HEK293 (cell line): ENCODE measurements around the gene LAMTOR1.

Source experiments
- CTCF ChIA-PET: fragments of 350-600 bp; formaldehyde crosslinking; extraction: SDS; loops from one replicate; lab custom pipeline; 2021; ENCODE audit warnings: antibody characterized with exemption; lab: Yijun Ruan, JAX
- POLR2A ChIA-PET: fragments of 300-600 bp; formaldehyde crosslinking; extraction: SDS; loops from one replicate; lab custom pipeline; 2020; ENCODE audit warnings: antibody characterized with exemption, inconsistent platforms; lab: Yijun Ruan, JAX
- H3K27ac ChIP-seq: fragments of 200-500 bp; sonication (Bioruptor generic); 2 replicates; pipeline ENCODE4 v1.5.1; 2014; ENCODE audit warnings: low read depth, low read length, control low read depth, inconsistent platforms; ENCODE audit errors: extremely low read depth
- H3K36me3 ChIP-seq, 2 experiments: fragments of 200-500 bp in 1 of 2; sonication (Bioruptor generic) in 1 of 2; 1 replicate in 1 of 2; 2 replicates in 1 of 2; pipeline ENCODE4 v1.5.1; 2014 to 2017; ENCODE audit warnings: inconsistent platforms in 2 of 2, low read length in 2 of 2; ENCODE audit not compliant: control insufficient read depth in 2 of 2, insufficient read depth in 1 of 2
- H3K4me1 ChIP-seq: fragments of 200-500 bp; sonication (Bioruptor generic); 2 replicates; pipeline ENCODE4 v1.5.1; 2014; ENCODE audit warnings: mild to moderate bottlenecking, low read length, inconsistent platforms; ENCODE audit not compliant: control insufficient read depth, insufficient read depth
- H3K4me3 ChIP-seq: 2 replicates; pipeline ENCODE4 v1.5.1; 2011; ENCODE audit warnings: low read depth, mild to moderate bottlenecking, control low read depth, low read length, moderate library complexity
- H3K9me3 ChIP-seq: fragments of 200-500 bp; sonication (Bioruptor generic); 2 replicates; pipeline ENCODE4 v1.5.1; 2014; ENCODE audit warnings: low read depth, low read length, inconsistent platforms; ENCODE audit not compliant: control insufficient read depth, insufficient read depth
- KLF17 ChIP-seq: fragments of 450-650 bp; formaldehyde crosslinking; IDR thresholded peaks from 2 replicates; pipeline ENCODE4 v1.5.1; 2016; ENCODE audit warnings: missing biosample characterization, missing genetic modification characterization
- KLF8 ChIP-seq: fragments of 450-650 bp; formaldehyde crosslinking; IDR thresholded peaks from 2 replicates; pipeline ENCODE4 v1.5.1; 2016; ENCODE audit warnings: missing biosample characterization, missing genetic modification characterization
- MZF1 ChIP-seq: fragments of 450-650 bp; formaldehyde crosslinking; IDR thresholded peaks from 2 replicates; pipeline ENCODE4 v1.5.1; 2017; ENCODE audit warnings: missing biosample characterization, missing genetic modification characterization, borderline replicate concordance
- OSR2 ChIP-seq: fragments of 450-650 bp; formaldehyde crosslinking; IDR thresholded peaks from 2 replicates; pipeline ENCODE4 v1.5.1; 2016; ENCODE audit warnings: missing biosample characterization, missing genetic modification characterization
- OVOL3 ChIP-seq: fragments of 450-650 bp; formaldehyde crosslinking; IDR thresholded peaks from 2 replicates; pipeline ENCODE4 v1.5.1; 2016; ENCODE audit warnings: missing biosample characterization, missing genetic modification characterization
- PRDM6 ChIP-seq: fragments of 450-650 bp; formaldehyde crosslinking; IDR thresholded peaks from 2 replicates; pipeline ENCODE4 v1.5.1; 2017; ENCODE audit warnings: missing biosample characterization, missing genetic modification characterization
- TSHZ1 ChIP-seq: fragments of 450-650 bp; formaldehyde crosslinking; IDR thresholded peaks from 2 replicates; pipeline ENCODE4 v1.5.1; 2016; ENCODE audit warnings: missing biosample characterization, missing genetic modification characterization, borderline replicate concordance
- ZBTB10 ChIP-seq: fragments of 450-650 bp; formaldehyde crosslinking; IDR thresholded peaks from 2 replicates; pipeline ENCODE4 v1.5.1; 2016; ENCODE audit warnings: missing biosample characterization, missing genetic modification characterization
- ZBTB17 ChIP-seq: fragments of 450-650 bp; formaldehyde crosslinking; IDR thresholded peaks from 2 replicates; pipeline ENCODE4 v1.5.1; 2016; ENCODE audit warnings: missing biosample characterization, missing genetic modification characterization
- ZBTB44 ChIP-seq: fragments of 450-650 bp; IDR thresholded peaks from 2 replicates; pipeline ENCODE4 v1.5.1; 2018; ENCODE audit warnings: missing biosample characterization, mild to moderate bottlenecking, missing genetic modification characterization
- ZNF184 ChIP-seq: fragments of 450-650 bp; IDR thresholded peaks from 2 replicates; pipeline ENCODE4 v1.5.1; 2018; ENCODE audit warnings: missing biosample characterization, mild to moderate bottlenecking, missing genetic modification characterization
- ZNF221 ChIP-seq: fragments of 450-650 bp; formaldehyde crosslinking; IDR thresholded peaks from 2 replicates; pipeline ENCODE4 v1.5.1; 2017; ENCODE audit warnings: missing biosample characterization, missing genetic modification characterization, borderline replicate concordance
- ZNF350 ChIP-seq: fragments of 450-650 bp; formaldehyde crosslinking; IDR thresholded peaks from 2 replicates; pipeline ENCODE4 v1.5.0; 2017; ENCODE audit warnings: missing biosample characterization, mild to moderate bottlenecking, missing genetic modification characterization
- ZNF529 ChIP-seq: fragments of 450-650 bp; formaldehyde crosslinking; IDR thresholded peaks from 2 replicates; pipeline ENCODE4 v1.5.1; 2017; ENCODE audit warnings: missing genetic modification characterization, missing biosample characterization; ENCODE audit not compliant: insufficient replicate concordance
- ZNF558 ChIP-seq: fragments of 450-650 bp; formaldehyde crosslinking; IDR thresholded peaks from 2 replicates; pipeline ENCODE4 v1.5.1; 2016; ENCODE audit warnings: missing biosample characterization, missing genetic modification characterization
- ZNF560 ChIP-seq: fragments of 450-650 bp; formaldehyde crosslinking; IDR thresholded peaks from 2 replicates; pipeline ENCODE4 v1.5.1; 2017; ENCODE audit warnings: missing biosample characterization, missing genetic modification characterization, borderline replicate concordance
- ZNF626 ChIP-seq: fragments of 450-650 bp; sonication (Bioruptor Pico); formaldehyde crosslinking; IDR thresholded peaks from 2 replicates; pipeline ENCODE4 v1.5.1; 2018; ENCODE audit warnings: missing biosample characterization, missing genetic modification characterization, inconsistent platforms
- ZNF658 ChIP-seq: fragments of 450-650 bp; formaldehyde crosslinking; IDR thresholded peaks from 2 replicates; pipeline ENCODE4; 2016; ENCODE audit warnings: missing biosample characterization, missing genetic modification characterization
- ZNF660 ChIP-seq: fragments of 450-650 bp; IDR thresholded peaks from 2 replicates; pipeline ENCODE4 v1.5.1; 2018; ENCODE audit warnings: missing biosample characterization, mild to moderate bottlenecking, missing genetic modification characterization
- ZNF664 ChIP-seq: fragments of 450-650 bp; formaldehyde crosslinking; IDR thresholded peaks from 2 replicates; pipeline ENCODE4 v1.5.1; 2016; ENCODE audit warnings: missing biosample characterization, missing genetic modification characterization
- ZNF701 ChIP-seq: fragments of 450-650 bp; formaldehyde crosslinking; IDR thresholded peaks from 2 replicates; pipeline ENCODE4 v1.5.1; 2016; ENCODE audit warnings: missing biosample characterization, missing genetic modification characterization
- ZNF777 ChIP-seq: fragments of 450-650 bp; formaldehyde crosslinking; IDR thresholded peaks from 2 replicates; pipeline ENCODE4 v1.5.1; 2017; ENCODE audit warnings: missing biosample characterization, missing genetic modification characterization, borderline replicate concordance
- ZNF830 ChIP-seq: fragments of 450-650 bp; IDR thresholded peaks from 2 replicates; pipeline ENCODE4 v1.5.0; 2018; ENCODE audit warnings: missing biosample characterization, missing genetic modification characterization, low read depth, mild to moderate bottlenecking, moderate library complexity
- ZSCAN23 ChIP-seq: fragments of 450-650 bp; formaldehyde crosslinking; IDR thresholded peaks from 2 replicates; pipeline ENCODE4 v1.5.1; 2016; ENCODE audit warnings: missing biosample characterization, missing genetic modification characterization
- ZXDB ChIP-seq: fragments of 450-650 bp; formaldehyde crosslinking; IDR thresholded peaks from 2 replicates; pipeline ENCODE4 v1.5.1; 2016; ENCODE audit warnings: missing biosample characterization, missing genetic modification characterization

LAMTOR1 gene

GRCh38 chr11:72111300-72112142 is 8.4 kb upstream of the LAMTOR1 start (continued):
- TF ChIP-seq ZNF221 (tag by site-specific recombination) (no peak), ZBTB17 (tag by site-specific recombination) (peak; percentile 94), ZNF350 (no peak), KLF17 (no peak), TSHZ1 (no peak), ZNF777 (tag by site-specific recombination) (no peak), ZNF184 (tag by site-specific recombination) (no peak), ZNF660 (tag by site-specific recombination) (no peak), OSR2 (no peak)

- ChIA-PET POLR2A (interaction anchor here (1.1 to 1.3 kb wide), 2 partner anchors 81 to 111 kb away, joined by 3 to 4 read pairs; partner anchors contain the start of gene FOLR2), CTCF (interaction anchor here (0.6 kb wide), 1 partner anchor 15 kb away, joined by 5 read pairs; no protein-coding TSS in a partner anchor)
- Histone ChIP-seq H3K4me1 (no peaks in the 10 kb centered on the region), H3K36me3 (peaks cover 0 to 40% of the 10 kb centered on the region in 2 experiments; a peak in 1 of 3 replicates), H3K9me3 (no peaks in the 10 kb centered on the region), H3K4me3 (no peak within 1 kb of the TSS), H3K27ac (no peak within 1 kb of the TSS)
- TF ChIP-seq OVOL3 = no peak
- TF ChIP-seq ZSCAN23 (tag by site-specific recombination) = no peak
- TF ChIP-seq ZNF558 = no peak
- no peak for TF ChIP-seq ZNF529 (tag by site-specific recombination)
- TF ChIP-seq ZNF664 (tag by site-specific recombination) = no peak
- TF ChIP-seq ZNF830 (tag by site-specific recombination) = no peak
- TF ChIP-seq ZNF658 (tag by site-specific recombination) = no peak
- TF ChIP-seq ZBTB10 (tag by site-specific recombination) = no peak
- TF ChIP-seq ZNF626 (tag by site-specific recombination) = no peak
- no peak for TF ChIP-seq ZNF221 (tag by site-specific recombination)
- TF ChIP-seq ZBTB44 (tag by site-specific recombination) = no peak
- TF ChIP-seq ZXDB (tag by site-specific recombination) = no peak
- no peak for TF ChIP-seq PRDM6 (tag by site-specific recombination)
- TF ChIP-seq MZF1 (tag by site-specific recombination) = no peak
- no peak for TF ChIP-seq ZNF560 (tag by site-specific recombination)
- no peak for TF ChIP-seq ZNF701 (tag by site-specific recombination)
- TF ChIP-seq KLF8 (tag by site-specific recombination) = no peak
Measured at GRCh38 chr11:72105888-72106287, 2.8 kb upstream of the LAMTOR1 start, which contains the start of gene TOMT. TSS of gene TOMT (plus strand) at chr11:72105924. CDS start at chr11:72105952, 28 bp downstream.
